ENCODE measurements around the gene RNF217. TPM values are rescaled to one million over a fixed set of nuclear protein-coding genes. Genes with fewer than 3 reads are reported as not detected.

Gene RNF217
- polyA plus RNA-seq, 3 donors = 14.9 to 16.8 (median 15.8) TPM

DNA sequence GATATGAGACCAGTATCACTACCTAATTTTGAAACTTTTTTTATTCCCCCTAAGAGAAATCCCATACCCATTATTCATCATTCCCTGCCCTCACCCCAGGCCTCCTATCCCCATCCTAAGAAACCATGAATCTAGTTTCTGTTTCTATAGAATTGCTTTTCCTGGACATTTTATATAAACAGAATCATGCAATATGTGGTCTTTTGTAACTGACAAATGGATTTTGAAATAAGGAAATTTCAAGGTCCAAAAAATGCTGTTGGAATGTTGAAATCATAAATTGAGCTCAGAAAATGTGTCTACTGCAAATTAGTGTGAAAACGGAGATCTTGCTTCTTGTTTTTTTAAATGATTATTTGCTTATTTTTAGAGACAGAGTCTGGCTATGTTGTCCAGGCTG lies 25.1 kb downstream of the RNF217 start:
- DNase-seq (ENCODE audit: low read depth in 3 of 3, low spot score in 2 of 3) = no peak

DNA sequence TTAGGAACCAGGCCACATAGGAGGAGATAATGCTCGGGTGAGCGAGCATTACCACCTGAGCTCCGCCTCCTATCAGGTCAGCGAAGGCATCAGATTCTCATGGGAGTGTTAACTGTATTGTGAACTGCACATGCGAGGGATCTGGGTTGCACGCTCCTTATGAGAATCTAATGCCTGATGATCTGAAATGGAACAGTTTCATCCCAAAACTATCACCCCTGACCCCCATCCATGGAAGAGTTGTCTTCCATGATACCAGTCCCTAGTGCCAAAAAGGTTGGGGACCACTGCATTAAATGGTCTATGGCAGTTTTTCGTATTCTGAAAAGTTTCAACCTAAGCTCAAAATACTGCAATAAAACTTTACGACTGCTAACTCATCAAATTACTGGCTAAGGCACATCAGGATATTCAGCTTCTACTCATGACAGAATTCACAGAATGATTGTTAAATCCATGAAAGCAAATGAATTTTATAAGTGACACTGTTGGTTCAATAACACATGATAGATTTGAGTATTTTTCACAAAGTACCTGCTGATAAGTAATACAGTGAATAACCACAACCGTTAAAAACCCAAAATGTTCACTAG lies 25.9 kb downstream of the RNF217 start:
- no peak for DNase-seq (ENCODE audit: low read depth in 3 of 3, low spot score in 2 of 3)

DNA sequence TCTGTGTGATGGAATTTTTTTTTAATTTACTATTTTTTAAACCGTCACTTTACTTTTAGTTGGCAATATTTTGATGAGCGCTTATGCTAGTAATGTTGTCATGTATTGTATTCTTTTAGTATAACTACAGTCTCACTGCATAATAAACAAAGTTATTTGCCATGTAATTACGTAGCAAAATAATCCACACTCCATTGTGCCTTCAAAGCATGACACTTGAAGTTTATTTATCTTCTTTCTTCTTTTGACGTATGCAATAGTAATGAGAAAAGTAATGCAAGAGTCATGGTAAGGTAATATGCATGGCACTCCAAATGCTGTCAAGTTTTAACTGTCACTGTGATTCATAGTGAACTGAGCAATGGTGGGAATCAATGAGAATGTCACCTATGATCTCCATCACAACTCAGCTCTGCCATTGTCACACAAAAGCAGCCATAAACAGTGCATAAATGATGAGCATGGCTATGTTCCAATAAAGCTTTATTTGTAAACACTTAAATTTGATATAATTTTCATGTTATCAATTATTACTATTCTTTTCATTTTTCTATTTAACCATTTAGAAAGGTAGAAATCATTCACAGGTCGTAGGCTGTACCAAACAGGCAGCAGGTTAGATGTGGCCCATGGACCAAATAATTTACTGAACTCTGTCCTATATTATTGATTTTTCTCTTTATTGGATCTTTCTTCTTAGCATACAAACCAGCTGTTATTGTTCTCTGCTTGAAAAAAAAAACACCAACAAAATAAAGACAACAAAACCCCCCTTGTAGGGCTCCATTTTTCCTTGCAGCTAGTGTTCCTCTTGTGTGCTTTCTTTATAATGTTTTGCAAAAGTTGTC lies 27.1 kb downstream of the RNF217 start:
- DNase-seq (ENCODE audit: low read depth in 3 of 3, low spot score in 2 of 3) = no peak

DNA sequence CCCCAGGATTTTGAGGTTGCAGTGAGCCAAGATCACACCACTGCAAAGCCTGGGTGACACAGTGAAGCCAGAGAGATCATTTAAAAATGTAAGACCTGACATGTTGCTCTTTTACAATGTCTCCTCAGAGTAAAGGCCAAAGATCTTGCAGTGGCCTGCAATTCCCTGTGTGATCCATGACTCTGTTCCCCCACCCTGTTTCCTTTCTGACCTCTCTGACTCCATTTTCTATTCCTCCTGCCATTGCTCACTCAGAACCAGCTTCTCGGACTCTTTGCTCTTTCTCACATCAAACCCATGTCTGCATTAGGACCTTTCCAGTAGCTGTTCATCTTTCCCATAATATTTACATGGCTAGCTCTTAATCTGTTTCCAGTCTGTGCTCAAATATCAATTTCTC lies 28.8 kb downstream of the RNF217 start:
- DNase-seq (ENCODE audit: low read depth in 3 of 3, low spot score in 2 of 3) = no peak

DNA sequence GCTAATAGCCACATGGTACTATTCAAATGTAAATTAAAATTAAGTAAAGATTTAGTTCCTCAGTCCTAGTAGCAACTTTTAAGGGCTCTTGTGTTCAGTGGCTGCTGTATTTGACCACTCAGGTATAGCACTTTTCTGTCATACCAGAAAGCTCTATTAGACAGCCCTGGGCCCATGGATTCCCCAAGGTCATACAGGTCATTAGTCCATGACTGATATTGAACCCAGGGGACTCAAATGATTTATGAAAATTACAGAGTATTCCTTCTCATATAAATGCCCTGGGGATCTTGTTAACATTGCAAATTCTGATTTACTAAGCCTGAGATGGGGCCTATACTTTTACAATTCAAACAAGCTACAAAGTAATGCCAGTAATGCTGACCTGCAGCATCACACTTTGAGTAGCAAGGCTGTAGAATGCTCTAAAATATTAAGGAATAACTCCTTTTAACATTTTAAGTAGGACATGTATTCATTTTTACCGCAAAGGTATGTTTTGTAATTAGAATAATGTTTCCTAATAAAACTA lies 29.6 kb downstream of the RNF217 start:
- no peak for DNase-seq (ENCODE audit: low read depth in 3 of 3, low spot score in 2 of 3)

DNA sequence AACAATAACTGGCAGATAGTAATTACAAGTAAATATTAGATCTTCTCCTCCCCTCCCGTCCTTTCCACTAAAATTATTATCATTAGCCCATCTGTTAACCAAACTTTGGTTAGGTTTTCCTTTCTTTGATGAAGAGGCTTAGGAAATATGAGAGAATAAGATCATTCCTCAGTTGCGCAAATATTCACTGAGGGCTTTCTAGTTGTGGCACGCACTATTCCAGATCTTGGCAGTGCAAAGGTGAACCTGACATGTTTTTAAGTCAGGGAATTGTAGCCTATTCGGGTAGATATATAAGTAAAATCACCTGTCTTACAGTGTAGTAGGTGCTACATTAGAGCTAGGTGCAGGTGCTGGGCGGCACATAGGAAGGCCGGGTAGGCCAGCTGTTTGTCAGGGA lies 31.1 kb downstream of the RNF217 start:
- no peak for DNase-seq (ENCODE audit: low read depth in 3 of 3, low spot score in 2 of 3)

DNA sequence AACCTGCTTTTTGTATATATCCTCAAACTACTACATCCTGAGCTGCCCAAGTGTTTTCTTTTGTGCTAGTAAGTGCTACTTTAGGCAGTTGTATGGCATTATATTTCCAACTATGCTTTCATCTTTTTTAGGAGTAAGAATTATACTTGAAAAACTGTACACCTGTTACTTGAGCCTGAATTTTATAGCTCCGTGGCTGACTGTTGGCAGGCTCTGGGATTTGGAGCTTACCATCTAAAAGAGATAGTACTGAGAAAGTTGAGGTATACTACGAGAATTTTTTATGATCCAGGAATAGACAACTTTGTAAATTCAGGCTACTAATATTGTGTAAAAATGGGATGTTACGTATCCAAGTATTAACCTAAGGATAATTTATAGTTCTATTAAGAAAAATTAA lies 32.4 kb downstream of the RNF217 start:
- DNase-seq (ENCODE audit: low read depth in 3 of 3, low spot score in 2 of 3) = no peak

DNA sequence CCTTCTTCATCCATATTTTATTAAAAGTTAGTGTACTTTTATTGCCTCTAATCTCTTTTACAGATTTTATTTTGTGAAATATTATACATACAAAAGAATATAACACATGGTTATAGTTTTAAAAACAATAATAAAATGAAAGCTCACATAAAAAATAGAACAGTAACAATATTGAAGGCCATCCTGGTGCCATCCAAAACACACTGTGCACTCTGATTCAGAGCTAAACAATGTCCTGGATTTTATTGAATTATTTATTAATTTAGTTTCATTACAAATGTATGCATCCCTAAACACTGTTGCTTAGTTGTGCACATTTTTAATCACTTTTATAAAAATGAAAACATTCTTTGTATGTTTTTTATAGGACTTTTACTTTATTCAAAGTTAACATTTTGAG lies 32.9 kb downstream of the RNF217 start:
- DNase-seq (ENCODE audit: low read depth in 3 of 3, low spot score in 2 of 3) = no peak

DNA sequence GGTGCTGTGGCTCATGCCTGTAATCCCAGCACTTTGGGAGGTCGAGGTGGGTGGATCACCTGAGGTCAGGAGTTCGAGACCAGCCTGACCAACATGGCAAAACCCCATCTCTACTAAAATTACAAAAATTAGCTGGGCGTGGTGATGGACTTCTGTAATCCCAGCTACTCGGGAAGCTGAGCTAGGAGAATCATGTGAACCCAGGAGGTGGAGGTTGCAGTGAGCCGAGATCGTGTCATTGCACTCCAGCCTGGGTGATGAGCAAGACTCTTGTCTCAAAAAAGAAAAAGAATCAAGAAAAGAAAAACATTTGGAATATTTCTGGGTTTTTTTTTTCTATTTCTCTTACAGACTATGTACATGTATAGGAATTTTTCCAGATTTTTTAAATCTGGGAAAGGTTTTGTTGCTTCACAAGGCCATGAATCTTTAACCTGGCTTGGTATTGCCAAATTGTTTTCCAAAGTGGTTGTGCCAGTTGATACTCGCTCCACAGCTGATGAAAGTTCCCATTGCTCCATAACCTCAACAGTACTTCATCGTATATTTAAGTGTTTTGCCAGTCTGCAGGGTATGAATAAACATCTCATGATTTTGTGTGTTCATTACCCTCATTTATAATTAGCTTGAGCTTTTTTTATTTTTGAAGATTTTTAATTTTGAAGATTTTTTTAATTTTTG lies 33.5 kb downstream of the RNF217 start:
- no peak for DNase-seq (ENCODE audit: low read depth in 3 of 3, low spot score in 2 of 3)

DNA sequence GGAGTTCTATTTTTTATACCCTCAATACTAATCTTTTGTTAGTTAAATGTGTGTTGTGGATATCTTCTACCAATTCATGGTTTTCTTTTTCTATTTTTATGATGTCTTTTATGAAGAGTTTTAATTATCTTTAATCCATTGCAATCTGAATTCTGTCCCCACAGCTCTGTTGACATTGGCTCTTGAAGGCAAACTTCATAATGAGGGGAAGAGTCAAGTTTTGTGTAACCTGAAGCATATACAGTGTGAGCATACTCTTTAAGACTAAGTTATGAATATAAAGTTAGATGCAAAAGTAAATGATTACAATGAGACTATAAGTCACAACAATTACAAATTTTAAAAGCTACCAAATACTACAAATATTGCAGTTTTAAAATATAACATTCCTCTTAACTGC lies 34.2 kb downstream of the RNF217 start:
- no peak for DNase-seq (ENCODE audit: low read depth in 3 of 3, low spot score in 2 of 3)

DNA sequence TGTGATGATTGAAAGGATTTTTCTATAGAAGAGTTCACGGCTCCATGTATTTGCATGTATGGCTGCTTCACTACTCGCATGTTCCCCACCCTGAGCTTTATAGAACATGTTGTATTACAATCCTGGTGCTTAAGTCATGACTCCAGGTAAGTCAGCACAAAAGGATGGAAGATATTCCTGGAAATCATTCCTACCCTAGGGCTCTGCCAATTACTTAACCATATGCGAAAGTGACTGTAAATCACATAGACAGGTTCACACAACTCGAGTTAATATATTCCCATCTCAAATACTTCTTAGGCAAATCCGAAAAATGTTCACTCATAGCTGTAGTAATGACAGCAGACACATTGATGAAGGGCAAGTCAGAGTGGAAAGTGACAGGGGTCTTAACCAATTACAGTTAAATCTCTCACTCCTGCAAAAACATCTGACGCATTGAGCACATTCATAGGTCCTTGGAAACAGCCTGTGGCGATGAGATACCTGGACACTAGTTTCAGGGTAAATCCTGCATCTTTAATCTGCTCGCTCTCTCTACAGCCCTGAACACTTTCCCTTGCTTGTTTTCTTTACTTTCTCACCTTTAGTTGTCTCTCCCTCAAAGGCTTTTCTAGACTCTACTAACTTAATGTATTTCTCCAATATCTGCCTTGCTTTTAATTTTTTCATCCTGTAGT lies 35.1 kb downstream of the RNF217 start:
- DNase-seq (ENCODE audit: low read depth in 3 of 3, low spot score in 2 of 3) = no peak

DNA sequence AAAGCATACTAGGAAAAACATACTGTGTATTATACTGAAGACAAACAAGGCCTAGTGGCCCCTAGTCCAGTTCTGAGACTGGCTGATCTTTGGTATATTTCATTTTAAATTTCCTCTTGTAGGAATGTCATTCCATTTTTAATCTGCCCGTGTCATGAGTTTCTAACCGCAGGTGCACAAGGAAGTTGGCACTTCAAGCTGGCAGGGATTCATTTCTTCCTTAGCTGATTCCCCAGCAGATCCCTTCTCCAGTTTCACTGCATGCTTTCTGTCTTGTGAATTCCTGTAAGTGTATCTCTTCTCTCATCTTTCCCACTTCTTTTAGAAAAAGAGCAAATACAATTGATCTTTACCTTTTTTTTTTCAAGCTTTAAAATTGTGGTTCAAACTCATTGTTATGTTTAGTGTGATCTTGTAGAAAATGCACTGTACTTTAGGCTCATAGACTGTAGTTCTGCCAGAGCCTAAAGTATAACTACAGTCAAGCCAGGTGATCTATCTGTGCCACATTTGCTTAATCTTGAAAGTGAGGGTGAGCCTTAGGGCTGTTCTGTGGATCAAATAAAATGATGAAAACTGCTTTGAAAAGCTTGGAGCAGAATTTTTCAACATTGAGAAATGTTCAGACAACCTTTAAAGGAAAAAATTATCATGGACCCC lies 37.0 kb downstream of the RNF217 start:
- DNase-seq (ENCODE audit: low read depth in 3 of 3, low spot score in 2 of 3) = no peak

DNA sequence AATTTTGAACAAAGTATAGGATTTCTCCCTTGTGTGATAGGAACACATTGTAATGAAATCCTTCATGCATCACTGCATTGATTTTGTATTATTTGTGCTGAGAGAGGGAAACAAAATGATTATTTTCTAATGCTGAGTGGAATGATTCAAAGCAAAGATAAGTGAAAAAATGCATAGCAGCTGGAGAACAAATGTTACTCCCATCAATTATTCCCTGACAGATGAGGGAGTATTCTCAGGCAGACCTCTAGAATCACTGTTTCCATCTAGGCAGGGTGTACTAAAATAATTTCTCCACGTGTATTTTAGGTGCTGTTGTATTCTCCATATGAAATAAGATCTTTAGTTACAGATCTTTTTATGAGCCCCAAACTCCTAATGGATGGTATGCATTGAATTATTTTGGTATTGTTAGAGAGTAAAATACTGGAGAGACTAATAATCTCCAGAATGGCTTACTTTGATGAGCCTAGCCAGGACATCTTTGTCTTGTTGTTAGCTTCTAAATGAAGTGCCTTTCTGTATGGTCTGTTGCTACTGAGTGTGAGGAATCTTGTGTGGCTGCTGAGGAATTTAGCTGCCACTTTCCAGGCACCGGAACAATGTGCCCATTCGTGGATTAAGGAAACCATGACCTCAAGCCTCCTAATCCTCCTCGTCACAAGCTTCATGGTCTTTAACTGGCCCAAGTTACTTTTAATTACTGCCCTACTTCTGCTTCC lies 39.6 kb downstream of the RNF217 start:
- DNase-seq (ENCODE audit: low read depth in 3 of 3, low spot score in 2 of 3) = no peak

DNA sequence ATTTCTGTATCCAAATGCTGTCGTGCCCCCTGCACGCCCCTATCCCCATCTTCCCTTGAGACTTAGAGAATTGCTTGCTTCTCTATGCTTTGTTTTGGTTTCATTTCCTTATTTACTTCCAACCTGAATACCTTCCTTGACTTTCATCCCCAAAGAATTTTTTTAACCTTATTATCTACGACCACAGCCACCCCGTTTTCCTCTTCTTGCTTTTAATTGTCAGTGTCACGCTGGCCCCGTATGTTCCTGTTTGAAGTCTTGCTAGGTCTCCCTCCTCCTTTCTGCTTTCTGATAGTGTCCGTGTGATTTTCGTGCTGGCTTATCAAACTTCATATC lies 40.1 kb downstream of the RNF217 start:
- no peak for DNase-seq (ENCODE audit: low read depth in 3 of 3, low spot score in 2 of 3)

DNA sequence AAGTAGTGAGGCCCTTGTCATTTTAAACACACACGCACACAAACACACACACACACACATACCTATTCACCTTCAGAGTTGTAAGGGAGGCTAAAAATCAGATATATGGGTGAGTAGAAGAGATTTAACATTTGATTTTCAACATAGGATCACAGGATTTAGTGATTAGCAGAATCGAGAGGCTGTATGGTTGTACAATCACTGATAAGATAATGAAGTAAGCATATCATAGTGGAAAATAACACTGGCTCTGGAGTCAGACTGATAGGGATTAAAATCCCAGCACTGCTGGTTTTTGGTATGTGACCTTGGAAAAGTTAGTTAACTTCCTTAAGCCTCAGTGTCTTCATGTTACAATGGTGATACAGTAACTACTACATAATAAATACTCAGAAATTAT lies 40.8 kb downstream of the RNF217 start:
- DNase-seq (ENCODE audit: low read depth in 3 of 3, low spot score in 2 of 3) = no peak

DNA sequence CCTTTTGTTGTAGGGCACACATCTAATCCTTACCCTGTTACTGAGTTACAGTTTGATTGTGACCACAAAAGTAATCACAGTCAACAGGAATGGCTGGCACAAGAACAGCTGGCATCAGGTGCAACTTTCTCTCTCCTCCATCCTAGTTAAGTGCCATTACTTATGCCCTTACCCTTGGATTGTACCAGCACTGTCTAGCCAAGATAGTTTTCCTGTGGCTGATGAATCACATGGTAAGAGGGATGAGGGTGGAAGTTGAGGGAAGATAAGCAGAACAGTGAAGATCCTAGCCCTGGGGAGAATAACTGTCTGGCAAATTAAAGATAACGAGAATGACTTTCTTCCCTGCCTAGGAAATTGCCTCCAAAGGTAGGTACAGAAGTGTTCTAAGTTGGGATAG lies 42.0 kb downstream of the RNF217 start:
- no peak for DNase-seq (ENCODE audit: low read depth in 3 of 3, low spot score in 2 of 3)

DNA sequence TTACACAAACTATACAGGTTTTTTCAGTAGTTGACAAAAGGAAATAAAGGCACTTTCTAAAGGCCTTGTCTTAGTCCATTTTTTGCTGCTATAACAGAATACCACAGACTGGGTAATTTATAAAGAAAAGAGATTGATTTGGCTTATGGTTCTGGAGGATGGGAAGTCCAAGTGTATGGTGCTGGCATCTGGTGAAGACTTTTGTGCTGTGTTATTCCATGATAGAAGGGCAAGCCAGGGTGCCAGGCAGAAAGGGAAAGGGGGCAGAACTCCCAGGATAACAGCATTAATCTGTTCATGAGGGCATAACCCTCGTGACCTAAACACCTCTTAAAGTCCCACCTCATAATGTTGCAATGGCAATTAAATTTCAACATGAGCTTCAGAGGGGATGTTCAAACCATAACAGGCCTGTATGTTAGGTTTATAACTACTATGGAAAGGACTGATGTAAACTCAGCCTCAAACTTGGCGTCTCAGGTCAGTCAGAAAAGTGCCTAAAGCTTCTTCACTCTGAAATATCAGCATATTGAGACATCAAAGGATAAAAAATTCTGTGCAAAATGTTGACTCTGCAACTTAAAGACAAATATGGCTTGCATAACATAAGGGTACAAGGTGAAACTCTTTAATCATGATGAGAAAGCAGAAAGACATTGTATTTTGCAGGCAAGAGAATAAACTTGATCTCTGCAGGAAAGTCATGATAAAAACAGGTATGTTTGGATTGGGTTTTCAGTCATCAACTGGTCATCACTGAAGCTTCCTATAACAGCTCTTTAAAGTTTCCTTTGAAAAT lies 42.8 kb downstream of the RNF217 start:
- no peak for DNase-seq (ENCODE audit: low read depth in 3 of 3, low spot score in 2 of 3)

DNA sequence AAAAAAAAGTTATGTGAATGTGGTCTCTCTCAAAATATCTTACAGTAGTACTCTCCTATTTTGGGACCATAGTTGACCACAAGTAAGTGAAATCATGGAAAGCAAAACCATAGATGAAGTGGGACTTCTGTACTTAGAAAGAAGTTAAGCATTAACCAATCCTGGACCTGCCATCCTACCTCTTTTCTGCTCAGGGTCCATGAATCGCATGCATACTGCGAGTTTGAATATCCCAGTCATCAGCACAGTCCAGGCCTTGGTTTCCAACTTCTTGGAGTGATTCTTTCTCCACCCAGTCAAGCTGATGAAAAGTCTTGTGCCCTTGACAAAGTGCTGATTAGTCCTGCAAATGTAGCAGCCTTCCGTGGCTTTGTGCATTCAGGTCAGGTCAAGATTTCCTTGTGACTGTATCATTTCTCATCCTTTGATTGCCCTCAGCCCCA lies 46.0 kb downstream of the RNF217 start:
- DNase-seq (ENCODE audit: low read depth in 3 of 3, low spot score in 2 of 3) = no peak

DNA sequence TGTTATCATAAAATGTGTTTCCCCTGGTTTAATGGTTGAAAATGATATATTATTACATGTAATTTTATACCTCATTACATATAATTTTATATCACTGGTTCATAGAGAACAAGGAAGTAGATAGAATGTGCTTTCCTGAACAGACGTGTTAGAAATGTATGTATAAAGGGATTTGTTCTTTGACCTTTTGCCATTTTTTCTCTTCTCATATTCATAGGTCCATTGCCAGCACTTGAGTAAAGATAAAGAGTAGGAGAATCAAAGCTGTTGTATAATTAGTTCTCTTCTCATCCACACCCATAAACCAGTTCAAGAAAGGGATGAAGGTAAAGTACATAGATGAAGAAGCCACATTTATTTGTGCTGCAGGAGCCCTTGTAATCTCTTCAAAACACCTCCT lies 46.7 kb downstream of the RNF217 start:
- no peak for DNase-seq (ENCODE audit: low read depth in 3 of 3, low spot score in 2 of 3)

Data from right renal cortex interstitium (tissue), 3 donors.